Ammon's horn (tissue), 1 donor: ENCODE measurements around the gene NUP62.
"Not testable (repeated sequence)": the region's sequence is repeated elsewhere in the genome, so short reads cannot be mapped to it uniquely, and the experiment has no call there.

Experiments used
- DNase-seq: peaks from one replicate; pipeline ENCODE4 v3.0.0-alpha.2; 2016; ENCODE audit warnings: low spot score

NUP62 gene, protein sequence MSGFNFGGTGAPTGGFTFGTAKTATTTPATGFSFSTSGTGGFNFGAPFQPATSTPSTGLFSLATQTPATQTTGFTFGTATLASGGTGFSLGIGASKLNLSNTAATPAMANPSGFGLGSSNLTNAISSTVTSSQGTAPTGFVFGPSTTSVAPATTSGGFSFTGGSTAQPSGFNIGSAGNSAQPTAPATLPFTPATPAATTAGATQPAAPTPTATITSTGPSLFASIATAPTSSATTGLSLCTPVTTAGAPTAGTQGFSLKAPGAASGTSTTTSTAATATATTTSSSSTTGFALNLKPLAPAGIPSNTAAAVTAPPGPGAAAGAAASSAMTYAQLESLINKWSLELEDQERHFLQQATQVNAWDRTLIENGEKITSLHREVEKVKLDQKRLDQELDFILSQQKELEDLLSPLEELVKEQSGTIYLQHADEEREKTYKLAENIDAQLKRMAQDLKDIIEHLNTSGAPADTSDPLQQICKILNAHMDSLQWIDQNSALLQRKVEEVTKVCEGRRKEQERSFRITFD

GRCh38 chr19:49929121-49929610, at the start of gene NUP62, which contains the start of gene ATF5:
NUP62 (minus strand) TSS chr19:49929504; CDS start chr19:49909807, 19,697 bp downstream.
ATF5 (plus strand) TSS chr19:49929205; CDS start chr19:49930851, 1,646 bp downstream.
- peak; percentile 83 for DNase-seq

DNA sequence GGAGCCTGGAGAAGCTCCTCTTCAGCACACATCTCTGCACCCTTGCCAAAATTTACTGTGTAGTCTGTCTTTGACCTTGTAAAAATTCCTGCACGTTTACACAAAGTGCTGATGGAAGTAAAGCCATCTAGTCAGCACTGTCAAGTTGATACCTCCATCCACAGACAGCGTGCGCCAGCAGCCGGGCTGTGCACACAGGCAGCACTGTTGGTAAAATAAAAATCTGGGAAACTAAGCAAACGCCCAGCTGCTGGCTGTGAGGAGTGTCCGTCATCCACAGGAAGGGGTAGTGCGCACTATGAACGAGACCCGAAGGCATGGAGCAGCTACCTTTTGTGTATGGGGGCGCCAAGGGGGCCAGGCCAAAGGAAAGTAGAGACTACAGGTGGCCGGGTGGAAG, 49.0 kb upstream of the NUP62 start:
- DNase-seq = no peak

DNA sequence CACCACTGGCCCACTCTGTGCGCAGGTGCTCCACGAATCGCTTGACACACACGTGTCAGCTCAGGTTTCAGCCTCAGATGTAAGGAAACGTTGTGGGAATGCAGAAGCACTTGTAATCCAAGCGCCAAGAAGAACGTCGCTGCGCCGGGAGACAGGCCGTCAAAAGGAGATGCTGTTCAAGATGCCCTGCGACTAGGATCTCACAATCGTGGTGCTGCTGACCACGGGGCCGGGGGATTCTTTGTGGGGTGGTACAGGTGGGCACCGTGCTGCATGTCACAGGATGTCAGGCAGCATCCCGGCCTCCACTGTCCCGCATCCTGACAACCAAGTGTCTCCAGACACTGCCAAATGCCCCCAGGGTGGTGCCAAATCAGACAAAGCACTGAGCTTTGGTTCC, 48.6 kb upstream of the NUP62 start:
- no peak for DNase-seq

GRCh38 chr19:49977076-49977475, 47.8 kb upstream of the NUP62 start:
- no peak for DNase-seq

- no peak for DNase-seq
Observed at GRCh38 chr19:49976496-49976895, 47.2 kb upstream of the NUP62 start.

- no peak for DNase-seq
Observed at GRCh38 chr19:49975051-49975450, 45.7 kb upstream of the NUP62 start.

- DNase-seq = no peak
Observed at GRCh38 chr19:49973987-49974386, 44.7 kb upstream of the NUP62 start.

DNA sequence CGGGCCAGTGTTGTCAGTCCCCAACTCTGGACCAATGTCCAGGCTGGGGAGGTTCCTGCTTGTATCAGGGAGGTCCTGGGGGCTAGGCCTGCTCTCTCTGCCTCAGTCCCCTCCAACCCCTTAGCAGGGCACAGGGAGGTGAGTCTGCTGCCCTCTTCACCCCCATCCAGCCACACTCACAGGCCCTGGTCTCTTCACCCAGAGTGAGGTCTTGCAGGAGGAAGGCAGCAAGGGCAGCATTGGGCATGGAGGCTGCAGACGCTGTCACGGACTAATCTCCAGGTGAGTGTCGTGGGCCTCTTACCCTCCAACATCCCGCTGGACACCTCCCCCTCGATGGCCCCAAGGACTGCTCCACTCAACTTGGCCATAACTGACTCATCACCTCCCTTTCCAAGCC, 43.5 kb upstream of the NUP62 start:
- no peak for DNase-seq

- DNase-seq = no peak
Observed at GRCh38 chr19:49971991-49972411, 42.7 kb upstream of the NUP62 start.

DNA sequence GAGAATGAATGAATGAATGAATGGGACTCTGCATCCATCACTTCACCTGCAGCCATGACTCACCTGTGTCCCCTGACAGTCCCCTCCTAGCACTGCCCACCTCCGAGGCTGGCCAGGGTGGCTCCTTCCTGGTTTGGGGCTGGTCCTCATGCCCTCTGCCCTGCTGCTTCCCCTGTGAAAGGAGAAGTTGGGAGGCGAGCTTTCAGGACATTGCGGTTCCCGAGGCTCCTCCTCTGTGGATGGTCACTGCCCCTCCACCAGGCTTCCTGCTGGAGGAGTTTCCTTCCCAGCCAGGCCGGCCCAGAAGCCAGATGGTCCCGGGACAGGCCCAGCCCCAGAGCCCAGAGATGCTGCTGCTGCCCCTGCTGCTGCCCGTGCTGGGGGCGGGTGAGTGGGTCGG, 40.1 kb upstream of the NUP62 start:
- not testable (repeated sequence) for DNase-seq

GRCh38 chr19:49968279-49968922, 39.1 kb upstream of the NUP62 start:
- no peak for DNase-seq

DNA sequence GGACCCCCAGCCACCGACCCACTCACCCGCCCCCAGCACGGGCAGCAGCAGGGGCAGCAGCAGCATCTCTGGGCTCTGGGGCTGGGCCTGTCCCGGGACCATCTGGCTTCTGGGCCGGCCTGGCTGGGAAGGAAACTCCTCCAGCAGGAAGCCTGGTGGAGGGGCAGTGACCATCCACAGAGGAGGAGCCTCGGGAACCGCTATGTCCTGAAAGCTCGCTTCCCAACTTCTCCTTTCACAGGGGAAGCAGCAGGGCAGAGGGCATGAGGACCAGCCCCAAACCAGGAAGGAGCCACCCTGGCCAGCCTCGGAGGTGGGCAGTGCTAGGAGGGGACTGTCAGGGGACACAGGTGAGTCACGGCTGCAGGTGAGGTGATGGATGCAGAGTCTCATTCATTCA, 31.7 kb upstream of the NUP62 start, which contains the start of gene SIGLEC11:
Gene SIGLEC11, minus strand, starts transcription at position 193 of the 400 bp plus-strand sequence. Its CDS starts 91 bp downstream, at position 102.
- not testable (repeated sequence) for DNase-seq

DNA sequence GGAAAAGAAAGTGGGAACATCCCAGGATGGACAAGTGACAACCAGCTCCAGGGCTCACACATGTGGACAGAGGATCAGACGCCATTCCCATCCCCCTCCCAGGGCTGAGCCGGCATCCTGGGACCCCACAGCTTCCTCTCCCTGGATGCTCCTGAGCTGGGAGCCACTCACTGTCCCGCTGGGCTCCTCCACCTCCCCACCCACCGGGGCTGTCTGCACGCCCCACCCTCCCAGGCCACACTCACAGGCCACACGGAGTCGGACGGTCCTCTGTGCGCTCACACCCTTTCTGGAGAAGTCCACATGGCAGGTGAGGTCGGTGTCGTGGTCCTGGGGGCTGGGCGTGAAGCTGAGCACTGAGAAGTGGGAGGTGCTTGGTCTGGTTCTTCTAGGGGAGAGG, 30.6 kb upstream of the NUP62 start:
- DNase-seq = not testable (repeated sequence)

DNA sequence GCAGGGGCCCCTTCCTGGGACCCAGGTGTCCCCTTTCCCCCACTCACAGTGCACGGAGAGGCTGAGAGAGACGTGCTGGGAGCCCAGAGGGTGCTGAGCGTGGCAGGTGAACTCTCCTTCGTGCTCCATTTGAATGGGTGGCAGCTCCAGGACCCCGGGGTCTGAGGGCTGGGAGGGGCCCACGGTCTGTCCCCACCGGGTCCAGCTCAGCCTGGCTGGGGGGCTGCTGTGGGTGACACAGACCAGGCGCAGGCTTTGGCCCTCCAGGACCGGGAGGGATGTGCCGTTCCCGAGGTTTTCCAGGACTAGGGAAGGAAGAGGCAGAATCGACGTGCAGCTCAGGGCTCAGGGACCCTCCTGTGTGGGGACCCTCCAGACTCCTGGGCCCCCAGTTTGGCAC, 29.3 kb upstream of the NUP62 start:
- DNase-seq = not testable (repeated sequence)

- DNase-seq = not testable (repeated sequence)
Observed at GRCh38 chr19:49958144-49958543, 28.8 kb upstream of the NUP62 start.

DNA sequence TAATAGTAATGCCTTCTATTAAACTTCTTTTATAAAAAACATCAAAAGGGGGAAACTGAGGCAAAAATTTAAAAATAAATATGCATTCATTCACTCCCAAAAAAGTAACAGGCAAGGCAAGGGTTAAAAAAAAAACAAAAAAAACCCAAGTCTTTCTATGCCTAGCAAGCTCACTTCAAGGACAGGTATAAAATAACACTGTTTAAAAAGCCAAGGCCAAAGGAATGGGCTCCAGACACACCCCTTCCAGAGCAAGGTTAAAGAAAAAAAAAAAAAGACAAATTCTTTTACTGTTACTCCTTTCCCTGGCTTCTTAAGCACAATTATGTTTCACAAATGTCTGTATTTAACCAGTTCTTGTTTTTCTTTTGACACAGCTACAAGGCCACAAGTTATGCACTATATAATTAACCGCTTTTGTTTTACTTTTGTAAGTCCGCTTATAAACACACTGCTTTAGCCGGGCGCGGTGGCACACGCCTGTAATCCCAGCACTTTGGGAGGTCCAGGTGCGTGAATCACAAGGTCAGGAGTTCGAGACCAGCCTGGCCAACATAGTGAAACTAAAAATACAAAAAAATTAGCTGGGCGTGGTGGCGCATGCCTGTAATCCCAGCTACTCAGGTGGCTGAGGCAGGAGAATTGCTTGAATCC, 28.1 kb upstream of the NUP62 start:
- DNase-seq = no peak

GRCh38 chr19:49956115-49956495, 26.8 kb upstream of the NUP62 start:
- DNase-seq = no peak

- DNase-seq = no peak
Observed at GRCh38 chr19:49954933-49955332, 25.6 kb upstream of the NUP62 start.

GRCh38 chr19:49954092-49954829, 25.0 kb upstream of the NUP62 start:
- DNase-seq = no peak

DNA sequence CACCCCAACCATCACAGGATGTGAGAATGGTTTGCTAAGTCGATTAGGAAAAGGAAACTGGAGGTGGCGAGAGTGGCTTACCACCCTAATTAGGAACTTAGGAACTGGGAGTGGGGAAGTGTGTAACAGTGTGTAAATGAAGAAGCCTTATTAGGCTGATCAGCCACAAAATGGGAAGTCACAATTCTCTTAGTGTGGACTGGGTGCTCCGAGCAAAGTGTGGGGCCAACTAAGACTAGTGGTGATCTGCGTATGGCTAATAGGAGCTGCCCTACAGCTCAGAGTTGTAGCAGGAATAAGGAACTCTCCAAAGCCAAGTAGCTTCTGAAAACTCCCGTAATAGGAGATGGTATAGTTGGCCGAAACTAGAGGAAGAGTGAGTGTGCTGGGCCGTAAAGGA, 24.1 kb upstream of the NUP62 start:
- peak; percentile 32 for DNase-seq

DNA sequence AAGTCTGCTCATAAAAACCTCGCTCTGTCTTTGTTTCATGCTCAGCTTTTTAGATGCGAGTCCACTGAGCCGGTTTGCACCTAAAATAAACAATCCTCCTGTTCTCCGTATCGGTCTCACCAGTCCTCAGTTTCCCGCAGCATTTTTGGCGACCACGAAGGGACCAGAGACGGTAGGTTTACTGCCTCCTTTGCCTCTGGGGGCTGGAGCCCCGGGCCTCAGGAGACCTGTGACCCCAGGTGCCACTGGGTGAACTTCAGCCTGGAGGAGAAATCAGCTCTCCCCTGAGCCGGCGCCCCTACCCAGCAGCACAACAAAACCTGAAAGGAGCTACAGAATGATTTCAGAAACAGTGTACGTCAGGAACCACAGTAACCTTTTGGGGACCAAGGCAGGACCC, 23.6 kb upstream of the NUP62 start:
- no peak for DNase-seq

DNA sequence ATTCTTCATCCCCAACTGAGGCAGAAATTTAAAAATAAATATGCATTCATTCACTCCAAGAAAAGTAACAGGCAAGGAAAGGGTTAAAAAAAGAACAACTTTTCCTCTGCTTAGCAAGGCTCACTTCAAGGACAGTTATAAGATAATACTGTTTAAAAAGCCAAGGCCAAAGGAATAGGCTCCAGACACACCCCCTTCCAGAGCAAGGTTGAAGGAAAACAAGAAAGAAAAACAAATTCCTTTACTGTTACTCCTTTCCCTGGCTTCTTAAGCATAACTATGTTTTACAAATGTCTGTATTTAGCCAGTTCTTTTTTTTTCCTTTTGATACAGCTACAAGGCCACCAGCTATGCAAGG, 23.2 kb upstream of the NUP62 start:
- no peak for DNase-seq
